DND-41 (cell line): ENCODE measurements around the gene RAPGEF5.

ENCODE experiments used
- ATAC-seq: fragments of 200-7000 bp; cut with Tn5 transposase; 3 replicates; pipeline ENCODE4 v1.9.1; 2021; ENCODE audit warnings: low read depth; ENCODE audit not compliant: insufficient read depth
- DNase-seq: peaks from one replicate; pipeline ENCODE4 v3.0.0-alpha.2; 2020
- H2AFZ ChIP-seq: 2 replicates; pipeline ENCODE4 v1.6.0; 2012; ENCODE audit warnings: low read depth, low read length
- H3K27ac ChIP-seq: 2 replicates; pipeline ENCODE4 v1.5.1; 2012; ENCODE audit warnings: low read length, inconsistent platforms
- H3K27me3 ChIP-seq: fragments of 200-600 bp; sonication (generic); 2 replicates; pipeline ENCODE4 v1.6.0; 2012; ENCODE audit warnings: low read length, mild to moderate bottlenecking, inconsistent platforms; ENCODE audit not compliant: insufficient read depth, poor library complexity
- H3K36me3 ChIP-seq: 2 replicates; pipeline ENCODE4 v1.5.1; 2012; ENCODE audit warnings: low read length, inconsistent platforms; ENCODE audit not compliant: insufficient read depth
- H3K4me1 ChIP-seq: 2 replicates; pipeline ENCODE4 v1.5.1; 2012; ENCODE audit warnings: mild to moderate bottlenecking, low read length; ENCODE audit not compliant: insufficient read depth
- H3K4me2 ChIP-seq: 2 replicates; pipeline ENCODE4 v1.6.0; 2012; ENCODE audit warnings: mild to moderate bottlenecking, moderate library complexity, low read length, inconsistent platforms; ENCODE audit not compliant: insufficient read depth
- H3K4me3 ChIP-seq, 2 experiments: fragments of 200-600 bp in 1 of 2; shearing (Covaris generic) in 1 of 2; 2 replicates each; pipeline ENCODE4 v1.5.1; 2012 to 2016; ENCODE audit warnings: inconsistent platforms in 2 of 2, low read length in 2 of 2, mild to moderate bottlenecking in 2 of 2, low read depth in 1 of 2, moderate library complexity in 1 of 2
- H3K79me2 ChIP-seq: 2 replicates; pipeline ENCODE4 v1.6.0; 2012; ENCODE audit warnings: low read length, inconsistent platforms; ENCODE audit not compliant: insufficient read depth
- H3K9ac ChIP-seq: 2 replicates; pipeline ENCODE4 v1.6.0; 2012; ENCODE audit warnings: low read depth, mild to moderate bottlenecking, inconsistent platforms, low read length, moderate library complexity
- H3K9me3 ChIP-seq: 2 replicates; pipeline ENCODE4 v1.5.1; 2012; ENCODE audit warnings: low read length, moderate library complexity, mild to moderate bottlenecking, inconsistent platforms; ENCODE audit not compliant: insufficient read depth, severe bottlenecking
- H4K20me1 ChIP-seq: 2 replicates; pipeline ENCODE4 v1.6.0; 2012; ENCODE audit warnings: low read length; ENCODE audit not compliant: insufficient read depth
- EZH2 ChIP-seq: IDR thresholded peaks from 3 replicates; pipeline ENCODE4 v1.6.1; 2012; ENCODE audit warnings: borderline replicate concordance, low read depth, mild to moderate bottlenecking, moderate library complexity, low read length, inconsistent platforms; ENCODE audit not compliant: severe bottlenecking
- TF ChIP-seq, protein P1 (sequence below): IDR thresholded peaks from 2 replicates; pipeline ENCODE4 v1.5.1; 2012; ENCODE audit warnings: borderline replicate concordance, low read length, moderate library complexity, mild to moderate bottlenecking; ENCODE audit not compliant: poor library complexity, severe bottlenecking; ENCODE audit errors: extremely low read depth

The RAPGEF5 gene

DNA sequence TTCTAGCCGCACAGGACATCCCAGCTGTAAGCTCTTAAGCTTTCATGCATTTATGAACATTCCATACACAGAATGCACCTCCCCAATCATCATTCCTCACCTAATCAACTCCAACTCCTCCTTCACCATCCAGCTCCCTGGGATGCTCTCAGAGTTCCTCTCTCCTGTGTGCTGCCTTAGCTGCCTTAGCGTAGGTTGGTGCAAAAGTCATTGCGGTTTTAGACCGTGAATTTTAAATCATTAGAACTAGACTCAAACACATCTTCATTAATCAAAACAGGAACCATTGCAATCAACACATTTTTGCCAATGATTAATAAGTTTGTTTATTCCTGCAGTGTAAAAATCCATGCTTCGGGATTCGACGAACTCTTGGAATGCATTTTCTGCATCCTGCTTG lies 251.4 kb downstream of the RAPGEF5 start:
- H2AFZ ChIP-seq = no peak overlapping the region
- H4K20me1 ChIP-seq = 0 out of 2 replicates have a peak, but pooled peaks cover 3% of the 10 kb centered on the region
- no peaks in the 10 kb centered on the region for H3K79me2 ChIP-seq
- H3K27me3 ChIP-seq = no peaks in the 10 kb centered on the region
- peaks cover 15% of the 10 kb centered on the region for H3K36me3 ChIP-seq
- H3K4me2 ChIP-seq = no peak overlapping the region
- H3K4me3 ChIP-seq = no peak overlapping the region
- ATAC-seq = no peak
- no peaks in the 10 kb centered on the region for H3K9me3 ChIP-seq
- no peak for TF ChIP-seq EZH2
- TF ChIP-seq, protein P1, sequence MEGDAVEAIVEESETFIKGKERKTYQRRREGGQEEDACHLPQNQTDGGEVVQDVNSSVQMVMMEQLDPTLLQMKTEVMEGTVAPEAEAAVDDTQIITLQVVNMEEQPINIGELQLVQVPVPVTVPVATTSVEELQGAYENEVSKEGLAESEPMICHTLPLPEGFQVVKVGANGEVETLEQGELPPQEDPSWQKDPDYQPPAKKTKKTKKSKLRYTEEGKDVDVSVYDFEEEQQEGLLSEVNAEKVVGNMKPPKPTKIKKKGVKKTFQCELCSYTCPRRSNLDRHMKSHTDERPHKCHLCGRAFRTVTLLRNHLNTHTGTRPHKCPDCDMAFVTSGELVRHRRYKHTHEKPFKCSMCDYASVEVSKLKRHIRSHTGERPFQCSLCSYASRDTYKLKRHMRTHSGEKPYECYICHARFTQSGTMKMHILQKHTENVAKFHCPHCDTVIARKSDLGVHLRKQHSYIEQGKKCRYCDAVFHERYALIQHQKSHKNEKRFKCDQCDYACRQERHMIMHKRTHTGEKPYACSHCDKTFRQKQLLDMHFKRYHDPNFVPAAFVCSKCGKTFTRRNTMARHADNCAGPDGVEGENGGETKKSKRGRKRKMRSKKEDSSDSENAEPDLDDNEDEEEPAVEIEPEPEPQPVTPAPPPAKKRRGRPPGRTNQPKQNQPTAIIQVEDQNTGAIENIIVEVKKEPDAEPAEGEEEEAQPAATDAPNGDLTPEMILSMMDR = no peak
- no peak for DNase-seq
- no peak overlapping the region for H3K27ac ChIP-seq
- H3K4me1 ChIP-seq = peaks cover 2% of the 10 kb centered on the region
- no peak overlapping the region for H3K9ac ChIP-seq

DNA sequence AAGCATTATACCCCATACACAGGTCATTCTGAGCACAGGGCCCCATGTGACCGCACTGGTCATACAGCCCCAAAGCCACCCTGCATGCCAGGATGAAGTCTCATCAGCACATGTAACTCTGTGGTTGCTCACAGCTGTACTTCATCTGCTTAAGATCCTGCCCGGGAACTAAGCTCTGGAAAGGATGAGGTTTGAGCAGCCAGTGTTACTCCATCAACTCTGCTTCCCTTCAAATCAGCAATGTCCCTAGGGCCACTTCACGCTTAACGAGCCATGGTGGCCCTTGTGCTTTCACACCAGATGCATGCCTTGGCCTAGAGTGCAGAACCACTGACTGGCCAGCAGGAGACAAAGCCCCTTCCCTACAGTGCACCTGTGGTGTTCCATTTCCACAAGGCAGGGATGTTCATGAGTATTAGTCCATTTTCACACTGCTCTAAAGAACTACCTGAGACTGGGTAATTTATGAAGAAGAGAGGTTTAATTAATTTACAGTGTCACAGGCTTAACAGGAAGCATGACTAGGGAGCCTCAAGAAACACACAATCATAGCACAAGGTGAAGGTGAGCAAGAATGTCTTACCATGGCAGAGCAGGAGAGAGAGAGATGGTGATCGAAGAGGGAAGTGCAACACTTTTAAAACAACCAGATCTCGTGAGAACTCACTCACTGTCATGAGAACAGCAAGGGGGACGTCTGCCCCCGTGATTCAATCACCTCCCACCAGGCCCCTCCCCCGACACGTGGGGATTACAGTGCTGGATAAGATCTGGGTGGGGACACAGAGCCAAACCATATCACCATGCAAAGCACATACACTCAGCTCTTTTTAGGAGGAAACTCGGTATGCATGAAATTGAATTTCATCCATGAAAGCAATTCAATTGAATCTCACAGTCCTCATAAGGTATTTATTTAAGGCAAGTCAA lies 262.3 kb downstream of the RAPGEF5 start:
- H3K4me2 ChIP-seq = no peak overlapping the region
- no peaks in the 10 kb centered on the region for H3K79me2 ChIP-seq
- H3K9ac ChIP-seq = no peak overlapping the region
- TF ChIP-seq, protein P1 = peak; percentile 32
- TF ChIP-seq EZH2 = no peak
- H3K27ac ChIP-seq = no peak overlapping the region
- H3K36me3 ChIP-seq = no peaks in the 10 kb centered on the region
- peak; percentile 40; the same call in 1 of the 3 replicates for ATAC-seq
- H3K4me1 ChIP-seq = no peaks in the 10 kb centered on the region
- no peaks in the 10 kb centered on the region for H4K20me1 ChIP-seq
- H3K9me3 ChIP-seq = no peaks in the 10 kb centered on the region
- H3K27me3 ChIP-seq = peaks cover 8% of the 10 kb centered on the region
- no peak for DNase-seq
- H3K4me3 ChIP-seq = no peak overlapping the region
- H2AFZ ChIP-seq = no peak overlapping the region

DNA sequence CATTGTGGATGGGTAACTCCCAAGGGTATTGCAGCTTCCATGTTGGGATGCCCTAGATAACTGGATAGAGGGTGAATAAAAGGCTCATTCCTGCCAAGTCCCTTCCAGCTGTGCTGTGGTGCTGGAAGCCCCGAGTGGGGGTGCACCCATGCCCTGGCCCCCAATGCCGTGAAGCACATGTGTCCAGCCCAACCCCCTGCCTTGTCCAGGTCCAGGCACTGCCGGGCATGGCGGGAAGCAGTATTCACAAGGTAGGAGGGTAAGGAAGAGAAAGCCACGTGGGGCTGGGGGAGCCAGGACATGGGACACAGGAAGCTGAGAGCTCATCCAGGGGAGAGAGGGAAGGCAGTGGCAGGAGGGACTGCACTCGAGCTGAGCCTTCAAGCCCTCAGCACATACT lies 263.0 kb downstream of the RAPGEF5 start:
- H3K4me2 ChIP-seq = no peak overlapping the region
- TF ChIP-seq, protein P1 = no peak
- TF ChIP-seq EZH2 = no peak
- no peak for ATAC-seq
- no peak overlapping the region for H3K9ac ChIP-seq
- H3K27me3 ChIP-seq = peaks cover 8% of the 10 kb centered on the region
- no peaks in the 10 kb centered on the region for H3K4me1 ChIP-seq
- H3K4me3 ChIP-seq = no peak overlapping the region
- no peak overlapping the region for H3K27ac ChIP-seq
- DNase-seq = no peak
- H3K9me3 ChIP-seq = no peaks in the 10 kb centered on the region
- no peaks in the 10 kb centered on the region for H4K20me1 ChIP-seq
- no peak overlapping the region for H2AFZ ChIP-seq
- no peaks in the 10 kb centered on the region for H3K79me2 ChIP-seq
- H3K36me3 ChIP-seq = no peaks in the 10 kb centered on the region
